ENCODE results near the gene SPTY2D1. TPM values are rescaled to one million over a fixed set of nuclear protein-coding genes. Genes with fewer than 3 reads are reported as not detected.

Gene SPTY2D1
- total RNA-seq, 1 donor from 2014 or later, result 18.5 TPM

GRCh38 chr11:18614667-18615066 is 19.5 kb downstream of the SPTY2D1 start:
- Histone ChIP-seq H3K4me1 (peaks cover 13% of the 10 kb centered on the region), H3K27me3 (no peaks in the 10 kb centered on the region), H3K27ac (no peak overlapping the region), H3K36me3 (peaks cover 63% of the 10 kb centered on the region), H3K4me3 (no peak overlapping the region), H3K9me3 (no peaks in the 10 kb centered on the region)
- no peak for ATAC-seq
- no peak for DNase-seq
- TF ChIP-seq CTCF (IDR thresholded peaks at IDR 0.05), result no peak
- intact Hi-C loops (cut with DNase I), result no loop called here

GRCh38 chr11:18612394-18612793 is 21.7 kb downstream of the SPTY2D1 start:
- Histone ChIP-seq H3K9me3 (no peaks in the 10 kb centered on the region), H3K4me3 (no peak overlapping the region), H3K27ac (no peak overlapping the region), H3K27me3 (no peaks in the 10 kb centered on the region), H3K4me1 (no peaks in the 10 kb centered on the region), H3K36me3 (peaks cover 82% of the 10 kb centered on the region)
- intact Hi-C loops (cut with DNase I), result no loop called here
- TF ChIP-seq CTCF (IDR thresholded peaks at IDR 0.05), result no peak
- no peak for ATAC-seq
- DNase-seq, result no peak

- no peak overlapping the region for H3K4me3 ChIP-seq
- no peaks in the 10 kb centered on the region for H3K27me3 ChIP-seq
- intact Hi-C loops (cut with DNase I), result no loop called here
- no peaks in the 10 kb centered on the region for H3K9me3 ChIP-seq
- no peak for TF ChIP-seq CTCF (IDR thresholded peaks at IDR 0.05)
- H3K27ac ChIP-seq, result no peak overlapping the region
- ATAC-seq, result no peak
- no peak for DNase-seq
- H3K36me3 ChIP-seq, result peaks cover 87% of the 10 kb centered on the region
- H3K4me1 ChIP-seq, result no peaks in the 10 kb centered on the region
Measured at GRCh38 chr11:18611196-18611595, 22.9 kb downstream of the SPTY2D1 start.

- no peak overlapping the region for H3K27ac ChIP-seq
- H3K9me3 ChIP-seq, result no peaks in the 10 kb centered on the region
- H3K4me1 ChIP-seq, result no peaks in the 10 kb centered on the region
- no peak overlapping the region for H3K4me3 ChIP-seq
- no peak for TF ChIP-seq CTCF (IDR thresholded peaks at IDR 0.05)
- no peak for ATAC-seq
- H3K27me3 ChIP-seq, result no peaks in the 10 kb centered on the region
- intact Hi-C loops (cut with DNase I), result no loop called here
- DNase-seq, result no peak
- peaks cover 64% of the 10 kb centered on the region for H3K36me3 ChIP-seq
Measured at GRCh38 chr11:18608376-18608775, 25.8 kb downstream of the SPTY2D1 start.

GRCh38 chr11:18600915-18601569 is 33.1 kb downstream of the SPTY2D1 start:
- no peaks in the 10 kb centered on the region for H3K9me3 ChIP-seq
- no peak for DNase-seq
- no peak for TF ChIP-seq CTCF (IDR thresholded peaks at IDR 0.05)
- no peak overlapping the region for H3K4me3 ChIP-seq
- ATAC-seq, result no peak
- intact Hi-C loops (cut with DNase I), result no loop called here
- H3K27me3 ChIP-seq, result no peaks in the 10 kb centered on the region
- H3K27ac ChIP-seq, result no peak overlapping the region
- no peaks in the 10 kb centered on the region for H3K4me1 ChIP-seq
- H3K36me3 ChIP-seq, result peaks cover 3% of the 10 kb centered on the region

Measured in upper lobe of right lung (tissue), 1 donor.